GM12891 (cell line): ENCODE data around the gene SCAF1.

Source experiments
- POLR2A ChIP-seq: IDR thresholded peaks from 2 replicates; pipeline ENCODE4 v1.6.1; 2011; ENCODE audit warnings: low read depth, low read length, control low read depth
- POLR2AphosphoS5 ChIP-seq: IDR thresholded peaks from 2 replicates; pipeline ENCODE4 v1.6.1; 2011; ENCODE audit warnings: low read depth, low read length, control low read depth
- POU2F2 ChIP-seq: IDR thresholded peaks from 2 replicates; pipeline ENCODE4 v1.6.1; 2011; ENCODE audit warnings: low read depth, mild to moderate bottlenecking, control low read depth, low read length, moderate library complexity
- SPI1 ChIP-seq: IDR thresholded peaks from 2 replicates; pipeline ENCODE4 v1.6.1; 2011; ENCODE audit warnings: low read depth, low read length, control low read depth
- TAF1 ChIP-seq: IDR thresholded peaks from 2 replicates; pipeline ENCODE4 v1.6.1; 2011; ENCODE audit warnings: low read depth, low read length, control low read depth

DNA sequence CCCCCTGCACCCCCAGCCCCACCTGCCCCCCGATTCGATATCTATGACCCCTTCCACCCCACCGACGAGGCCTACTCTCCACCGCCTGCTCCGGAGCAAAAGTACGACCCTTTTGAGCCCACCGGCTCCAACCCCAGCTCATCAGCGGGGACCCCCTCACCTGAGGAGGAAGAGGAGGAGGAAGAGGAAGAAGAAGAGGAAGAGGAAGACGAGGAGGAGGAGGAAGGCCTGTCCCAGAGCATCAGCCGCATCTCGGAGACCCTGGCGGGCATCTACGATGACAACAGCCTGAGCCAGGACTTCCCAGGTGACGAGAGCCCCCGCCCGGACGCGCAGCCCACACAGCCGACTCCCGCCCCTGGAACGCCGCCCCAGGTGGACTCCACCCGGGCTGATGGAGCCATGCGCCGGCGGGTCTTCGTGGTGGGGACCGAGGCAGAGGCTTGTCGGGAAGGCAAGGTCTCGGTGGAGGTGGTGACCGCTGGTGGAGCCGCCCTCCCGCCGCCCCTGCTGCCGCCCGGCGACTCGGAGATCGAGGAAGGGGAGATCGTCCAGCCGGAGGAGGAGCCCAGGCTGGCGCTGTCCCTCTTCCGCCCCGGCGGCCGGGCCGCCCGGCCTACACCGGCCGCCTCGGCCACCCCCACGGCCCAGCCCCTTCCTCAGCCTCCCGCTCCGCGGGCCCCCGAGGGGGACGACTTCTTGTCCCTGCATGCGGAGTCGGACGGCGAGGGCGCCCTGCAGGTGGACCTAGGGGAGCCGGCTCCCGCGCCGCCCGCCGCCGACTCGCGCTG, 9.2 kb downstream of the SCAF1 start:
- TF ChIP-seq POLR2AphosphoS5 (no peak), POLR2A (no peak), TAF1 (no peak), SPI1 (no peak), POU2F2 (no peak)
